HG02970 (cell line): ENCODE results near the gene PANK1.
"Not testable (repeated sequence)": the region's sequence is repeated elsewhere in the genome, so short reads cannot be mapped to it uniquely, and the experiment has no call there.

Experiments used
- ATAC-seq: cut with Tn5 transposase; IDR thresholded peaks from one replicate; pipeline ENCODE4 v1.9.1; 2021; ENCODE audit warnings: mild to moderate bottlenecking, moderate library complexity, moderate number of reproducible peaks; ENCODE audit not compliant: unreplicated experiment, low FRiP score

Gene PANK1

GRCh38 chr10:89576022-89576421 is 69.0 kb downstream of the PANK1 start:
- ATAC-seq: no peak

- no peak for ATAC-seq
Observed at GRCh38 chr10:89575031-89575430, 70.0 kb downstream of the PANK1 start.

DNA sequence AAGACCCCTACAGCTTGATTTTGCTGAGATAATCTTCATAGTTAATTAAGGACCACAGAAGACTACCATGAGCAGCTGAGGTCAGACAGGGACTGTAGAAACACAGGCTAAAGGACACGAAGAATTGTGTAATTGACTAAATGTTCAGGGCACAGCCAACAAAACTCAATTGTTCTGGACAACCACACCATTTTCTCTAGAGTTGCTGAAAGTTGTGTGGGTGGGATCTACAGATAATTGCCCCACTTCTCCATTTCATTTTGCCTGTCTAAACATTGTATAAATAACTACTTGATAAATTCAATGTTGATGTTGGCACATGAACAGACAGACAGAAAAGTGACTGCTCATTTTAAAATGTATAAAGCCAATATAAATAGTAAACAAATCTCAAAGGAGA is 70.7 kb downstream of the PANK1 start:
- ATAC-seq: no peak

- no peak for ATAC-seq
Observed at GRCh38 chr10:89567576-89568245, 77.3 kb downstream of the PANK1 start.

DNA sequence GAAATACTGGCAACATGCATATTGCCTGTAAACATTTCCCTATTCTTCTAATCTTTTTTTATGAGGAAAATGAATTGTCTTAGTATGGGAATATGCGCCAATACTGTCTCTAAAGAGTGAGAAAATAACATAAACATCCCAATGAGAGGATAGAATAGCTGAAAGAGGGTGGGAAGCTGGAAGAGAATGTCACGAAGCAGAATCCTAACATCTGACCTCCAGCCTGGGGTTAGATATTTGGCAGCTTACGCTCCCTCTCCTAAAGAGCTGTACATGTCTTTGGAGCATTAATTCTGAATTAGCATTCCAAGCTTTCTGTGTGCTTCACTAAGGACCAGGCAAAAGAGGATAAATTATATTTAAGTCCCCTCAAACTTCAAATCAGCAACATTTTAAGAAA is 78.0 kb downstream of the PANK1 start:
- no peak for ATAC-seq

GRCh38 chr10:89566095-89566950 is 78.7 kb downstream of the PANK1 start:
- no peak for ATAC-seq

GRCh38 chr10:89565180-89565579 is 79.9 kb downstream of the PANK1 start:
- no peak for ATAC-seq

GRCh38 chr10:89563861-89564478 is 81.1 kb downstream of the PANK1 start:
- no peak for ATAC-seq

DNA sequence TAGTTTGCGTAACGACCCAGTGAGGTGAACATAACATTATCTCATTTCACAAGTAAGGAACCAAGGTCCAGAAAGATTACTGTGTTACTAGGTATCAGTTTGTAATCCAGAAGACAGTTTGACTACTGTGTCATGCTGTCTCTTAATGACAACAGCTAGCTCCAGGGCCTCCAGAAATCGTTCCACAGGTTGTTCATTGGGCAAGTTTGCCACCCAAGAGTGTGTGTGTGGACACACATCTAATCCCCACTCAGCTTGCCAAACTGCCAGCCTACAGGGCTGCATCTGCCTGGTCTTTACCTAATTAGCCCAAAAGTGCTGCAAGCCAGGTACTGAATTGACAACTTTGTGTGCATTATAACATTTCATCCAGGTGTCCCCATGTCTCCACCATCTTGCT is 81.7 kb downstream of the PANK1 start:
- ATAC-seq: no peak

- ATAC-seq: no peak
Observed at GRCh38 chr10:89556600-89556999, 88.4 kb downstream of the PANK1 start.

- no peak for ATAC-seq
Observed at GRCh38 chr10:89555688-89556445, 89.2 kb downstream of the PANK1 start.

DNA sequence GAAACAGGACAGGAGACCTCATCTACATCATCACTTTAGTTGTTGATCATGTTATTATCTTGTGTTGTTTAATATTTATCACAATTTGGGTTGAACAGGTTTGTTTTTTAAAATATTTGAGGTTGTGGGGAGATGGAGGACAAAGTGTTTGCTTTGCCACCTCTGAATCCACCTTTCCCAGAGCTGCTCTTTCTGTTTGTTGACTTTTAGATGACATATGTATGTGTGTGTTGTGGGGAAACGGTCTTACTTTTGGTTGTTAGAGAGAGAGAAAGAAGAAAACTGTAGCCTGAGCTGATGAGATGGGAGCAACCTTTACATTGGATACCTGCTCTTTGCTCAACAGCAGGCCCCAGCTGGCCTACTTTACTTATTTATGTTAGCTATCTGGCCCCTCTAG is 90.6 kb downstream of the PANK1 start:
- ATAC-seq: no peak

GRCh38 chr10:89553064-89553734 is 91.8 kb downstream of the PANK1 start:
- no peak for ATAC-seq

DNA sequence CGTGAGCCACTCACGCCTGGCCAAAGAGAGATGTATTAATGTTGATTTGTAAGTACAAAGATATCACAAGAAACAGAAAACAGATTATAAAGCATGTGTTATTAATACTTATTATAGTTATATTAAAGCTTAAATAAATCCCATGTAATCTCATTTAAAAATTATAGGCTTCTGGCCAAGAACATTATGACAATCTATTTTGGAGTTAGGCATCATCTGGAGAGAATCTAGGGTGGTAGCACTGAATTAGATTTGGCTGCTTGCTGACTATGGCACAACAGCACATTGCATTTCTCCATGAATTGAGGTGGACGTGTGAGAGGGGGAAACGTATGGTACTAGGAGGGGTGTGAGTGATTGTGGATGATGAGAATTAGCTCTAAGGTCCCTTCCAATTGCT is 92.8 kb downstream of the PANK1 start:
- ATAC-seq: no peak

DNA sequence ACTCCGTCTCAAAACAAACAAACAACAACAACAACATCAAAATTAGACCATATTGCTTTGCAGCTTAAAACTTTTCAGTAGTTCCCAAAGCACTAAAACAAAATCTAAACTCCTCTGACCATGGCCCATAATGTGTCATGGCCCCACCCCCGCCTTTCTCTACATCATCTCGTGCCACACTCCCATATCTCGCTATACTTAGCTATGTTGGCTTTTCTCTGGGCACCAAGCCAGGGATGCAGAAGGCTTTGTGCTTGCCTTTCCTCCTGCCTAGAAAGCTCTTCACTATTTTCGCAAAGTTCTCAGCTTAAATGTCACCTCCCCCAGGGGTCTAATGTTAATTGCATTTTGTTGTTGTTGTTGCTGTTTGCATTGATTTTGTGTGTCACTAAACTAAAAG is 94.5 kb downstream of the PANK1 start:
- no peak for ATAC-seq

DNA sequence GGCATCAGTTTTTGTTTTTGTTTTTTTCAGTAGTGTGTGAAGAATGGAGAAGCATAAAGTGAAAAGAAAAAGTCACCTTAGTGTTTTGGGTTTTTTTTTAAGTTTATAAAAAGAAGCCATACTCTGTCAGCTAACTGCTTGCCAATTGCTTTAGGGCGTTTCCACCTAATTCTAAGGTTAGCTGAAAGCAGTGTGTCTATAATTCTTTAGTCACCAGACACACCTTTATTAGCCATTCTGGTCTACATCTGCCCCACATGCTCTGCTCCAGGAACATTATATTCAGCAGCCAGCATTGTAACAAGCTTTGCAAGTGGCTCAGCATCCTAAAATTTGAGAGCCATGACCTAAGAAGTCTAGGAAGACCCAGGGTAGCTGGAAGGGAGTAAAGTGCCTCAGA is 95.5 kb downstream of the PANK1 start:
- no peak for ATAC-seq

GRCh38 chr10:89548673-89549072 is 96.4 kb downstream of the PANK1 start:
- ATAC-seq: no peak

- ATAC-seq: no peak
Observed at GRCh38 chr10:89547853-89548513, 97.1 kb downstream of the PANK1 start.

- ATAC-seq: not testable (repeated sequence)
Observed at GRCh38 chr10:89546651-89547050, 98.4 kb downstream of the PANK1 start.

DNA sequence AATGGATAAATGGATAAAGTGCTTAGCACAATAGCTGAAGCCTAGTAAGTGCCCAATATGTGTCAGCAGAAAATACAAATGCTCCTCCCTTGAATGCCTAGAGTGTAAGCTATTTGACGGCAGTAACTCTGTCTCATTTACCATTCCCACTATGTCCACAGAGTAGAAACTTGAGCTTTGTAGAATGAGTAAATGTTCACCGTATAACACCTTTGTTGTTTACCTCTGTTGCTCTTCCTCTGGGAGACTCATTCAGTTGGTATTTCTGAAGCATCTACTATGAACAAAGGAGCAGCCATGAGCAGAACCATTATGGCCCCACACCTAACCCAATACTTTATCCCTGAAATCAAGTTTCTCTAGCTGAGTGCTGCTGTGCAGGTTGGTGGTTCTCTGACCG is 101.2 kb downstream of the PANK1 start:
- ATAC-seq: no peak
